Esophagus muscularis mucosa (tissue), 4 donors: ENCODE results near the gene TMEM97. TPM values are rescaled to one million over a fixed set of nuclear protein-coding genes. Genes with fewer than 3 reads are reported as not detected.

Experiments
- DNase-seq: peaks from one replicate; pipeline ENCODE4 v3.0.0-alpha.2; 2017; ENCODE audit errors: extremely low spot score
- H3K27ac ChIP-seq, 4 donors: fragments of 200-600 bp; sonication (generic); replicated peaks in 1 of 4; 1 replicate in 3 of 4; 2 replicates in 1 of 4; pipeline ENCODE4 v1.5.1; 2016 to 2019; ENCODE audit warnings: mild to moderate bottlenecking in 1 of 4
- H3K27me3 ChIP-seq, 4 donors: fragments of 200-600 bp; sonication (generic); one replicate each; pipeline versions ENCODE4 v1.5.1 to v1.6.0; 2016 to 2019
- H3K36me3 ChIP-seq, 4 donors: fragments of 200-600 bp; sonication (generic); one replicate each; pipeline ENCODE4 v1.5.1; 2016 to 2019
- H3K4me1 ChIP-seq, 4 donors: fragments of 200-600 bp; sonication (generic); one replicate each; pipeline ENCODE4 v1.5.1; 2016 to 2019
- H3K4me3 ChIP-seq, 4 donors: fragments of 200-600 bp; sonication (generic); 1 replicate in 2 of 4; 2 replicates in 2 of 4; pipeline ENCODE4 v1.5.1; 2016 to 2019; ENCODE audit warnings: mild to moderate bottlenecking in 4 of 4, moderate library complexity in 1 of 4
- H3K9me3 ChIP-seq, 4 donors: fragments of 200-600 bp; sonication (generic); 1 replicate in 3 of 4; 2 replicates in 1 of 4; pipeline ENCODE4 v1.5.1; 2016 to 2019
- EP300 ChIP-seq: sonication (generic); formaldehyde crosslinking; IDR thresholded peaks from one replicate; pipeline ENCODE4 v1.6.1; 2017; ENCODE audit warnings: antibody characterized with exemption
- POLR2A ChIP-seq: fragments of 450-650 bp; IDR thresholded peaks from one replicate; pipeline ENCODE4 v1.6.1; 2017; ENCODE audit warnings: antibody characterized with exemption, moderate library complexity, mild to moderate bottlenecking, low read depth
- POLR2AphosphoS5 ChIP-seq, 2 donors: sonication (generic); formaldehyde crosslinking; IDR thresholded peaks; one replicate each; pipeline ENCODE4 v1.6.1; 2017; ENCODE audit warnings: antibody characterized with exemption in 2 of 2
- WGBS: methylation state at CpG from one replicate; pipeline ENCODE4 v1.1.5; 2018; 5-methylcytosine and 5-hydroxymethylcytosine counted together
- intact Hi-C: fragments of 100-400 bp; cut with DNase I; formaldehyde crosslinking; loops from one replicate; pipeline ENCODE4 v1.15.1; 2023
- total RNA-seq, 4 donors: library from RNA; depleted of rRNA; stranded (reverse); fragments of >200 nt; gene quantifications; one replicate each; pipeline versions ENCODE4 v1.1.0 to v1.2.1, GENCODE V29; 2016
- TF ChIP-seq, protein P1 (sequence below), 3 experiments: fragments of 200-600 bp in 2 of 3; fragments of 450-650 bp in 1 of 3; sonication (generic) in 2 of 3; IDR thresholded peaks; one replicate each; pipeline ENCODE4 v1.5.1; 2017 to 2019; ENCODE audit warnings: antibody characterized with exemption in 3 of 3, mild to moderate bottlenecking in 2 of 3, moderate library complexity in 1 of 3

The TMEM97 gene
- total RNA-seq, 4 donors from 2014 or later = 5.8 to 10.8 (median 10.1) TPM

DNA sequence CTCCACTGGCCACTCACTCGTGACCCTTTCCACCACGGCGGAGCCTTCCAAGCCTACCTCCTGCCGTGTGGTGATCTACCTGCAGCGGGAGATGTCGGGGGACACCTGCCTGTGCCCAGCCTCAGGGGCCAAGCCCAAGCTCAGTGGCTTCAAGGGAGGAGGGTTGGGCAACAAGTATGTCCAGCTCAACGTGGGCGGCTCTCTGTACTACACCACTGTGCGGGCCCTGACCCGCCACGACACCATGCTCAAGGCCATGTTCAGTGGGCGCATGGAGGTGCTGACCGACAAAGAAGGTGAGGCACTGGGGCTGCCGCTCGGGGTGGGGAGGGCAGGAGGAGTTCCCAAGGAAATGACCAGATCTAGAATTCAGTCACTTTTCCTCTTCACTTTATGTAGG lies 20.4 kb downstream of the TMEM97 start:
- Histone ChIP-seq H3K4me1 (peaks cover 40 to 49% (median 45%) of the 10 kb centered on the region in 4 donors), H3K27ac (no peak overlapping the region), H3K9me3 (no peaks in the 10 kb centered on the region), H3K4me3 (no peak overlapping the region), H3K36me3 (peaks cover 40 to 53% (median 52%) of the 10 kb centered on the region in 4 donors), H3K27me3 (no peaks in the 10 kb centered on the region)
- DNase-seq = no peak
- WGBS = 97% methylated on average over 6 of the region's 15 CpGs
- TF ChIP-seq POLR2A = no peak
- TF ChIP-seq, protein P1, sequence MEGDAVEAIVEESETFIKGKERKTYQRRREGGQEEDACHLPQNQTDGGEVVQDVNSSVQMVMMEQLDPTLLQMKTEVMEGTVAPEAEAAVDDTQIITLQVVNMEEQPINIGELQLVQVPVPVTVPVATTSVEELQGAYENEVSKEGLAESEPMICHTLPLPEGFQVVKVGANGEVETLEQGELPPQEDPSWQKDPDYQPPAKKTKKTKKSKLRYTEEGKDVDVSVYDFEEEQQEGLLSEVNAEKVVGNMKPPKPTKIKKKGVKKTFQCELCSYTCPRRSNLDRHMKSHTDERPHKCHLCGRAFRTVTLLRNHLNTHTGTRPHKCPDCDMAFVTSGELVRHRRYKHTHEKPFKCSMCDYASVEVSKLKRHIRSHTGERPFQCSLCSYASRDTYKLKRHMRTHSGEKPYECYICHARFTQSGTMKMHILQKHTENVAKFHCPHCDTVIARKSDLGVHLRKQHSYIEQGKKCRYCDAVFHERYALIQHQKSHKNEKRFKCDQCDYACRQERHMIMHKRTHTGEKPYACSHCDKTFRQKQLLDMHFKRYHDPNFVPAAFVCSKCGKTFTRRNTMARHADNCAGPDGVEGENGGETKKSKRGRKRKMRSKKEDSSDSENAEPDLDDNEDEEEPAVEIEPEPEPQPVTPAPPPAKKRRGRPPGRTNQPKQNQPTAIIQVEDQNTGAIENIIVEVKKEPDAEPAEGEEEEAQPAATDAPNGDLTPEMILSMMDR (IDR thresholded peaks at IDR 0.05) = no peak
- TF ChIP-seq POLR2AphosphoS5 (IDR thresholded peaks at IDR 0.05) = no peak
- no peak for TF ChIP-seq EP300
- intact Hi-C loops = loop anchor here (10.0 kb wide), 1 partner anchor 295 kb away; the partner anchor contains the start of gene NLK

DNA sequence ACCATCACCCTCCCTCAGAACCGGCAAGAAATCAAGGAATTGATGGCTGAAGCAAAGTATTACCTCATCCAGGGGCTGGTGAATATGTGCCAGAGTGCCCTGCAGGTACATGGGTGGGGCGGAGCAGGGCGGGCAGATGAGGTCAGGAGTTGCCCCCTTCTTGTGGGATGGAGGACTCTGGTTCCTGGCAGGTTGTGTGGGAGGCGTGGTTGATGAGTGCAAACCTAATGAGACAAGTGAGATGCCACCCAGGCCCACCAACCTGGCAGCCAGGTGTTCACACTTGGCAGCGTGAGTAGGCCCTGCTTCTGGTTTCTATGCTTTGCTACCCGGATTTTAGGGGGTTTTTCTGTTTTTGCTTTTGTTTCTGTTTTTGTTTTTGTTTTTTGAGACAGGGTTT lies 21.4 kb downstream of the TMEM97 start:
- Histone ChIP-seq H3K4me1 (peaks cover 36 to 45% (median 42%) of the 10 kb centered on the region in 4 donors), H3K4me3 (no peak overlapping the region)
- intact Hi-C loops = no loop called here

DNA sequence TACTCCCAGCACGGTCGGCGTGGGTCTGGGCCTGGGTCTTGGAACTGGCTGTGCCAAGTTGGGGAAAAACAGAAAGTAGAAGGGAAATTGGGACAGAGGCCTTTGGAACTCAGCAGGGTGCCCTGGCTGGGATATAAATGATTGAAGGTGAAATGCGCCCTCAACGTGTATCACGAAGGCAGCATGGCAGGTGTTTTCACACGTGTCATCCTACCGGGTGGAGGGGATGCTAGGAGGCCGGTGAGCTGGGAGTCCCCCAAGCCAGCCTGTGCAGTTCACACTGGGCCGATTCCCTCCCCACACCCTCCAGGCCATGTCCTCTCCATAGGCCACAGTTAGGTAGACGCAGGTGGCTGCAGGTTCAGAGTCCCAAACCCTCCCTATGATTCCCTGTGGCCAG lies 22.5 kb downstream of the TMEM97 start:
- no peak for DNase-seq
- peaks cover 29 to 46% (median 37%) of the 10 kb centered on the region in 4 donors for H3K4me1 ChIP-seq
- TF ChIP-seq POLR2A = no peak
- no peak for TF ChIP-seq EP300
- TF ChIP-seq POLR2AphosphoS5 (IDR thresholded peaks at IDR 0.05) = no peak
- TF ChIP-seq, protein P1 (IDR thresholded peaks at IDR 0.05) = no peak
- no peak overlapping the region for H3K27ac ChIP-seq
- H3K27me3 ChIP-seq = no peaks in the 10 kb centered on the region
- intact Hi-C loops = no loop called here
- peaks cover 44 to 74% (median 73%) of the 10 kb centered on the region in 4 donors for H3K36me3 ChIP-seq
- H3K9me3 ChIP-seq = no peaks in the 10 kb centered on the region
- H3K4me3 ChIP-seq = no peak overlapping the region
- WGBS = 88% methylated on average over 10 of the region's 11 CpGs

More for the DNA sequence above, 21.4 kb downstream of the TMEM97 start:
- Histone ChIP-seq H3K27ac (no peak overlapping the region), H3K36me3 (peaks cover 43 to 63% (median 62%) of the 10 kb centered on the region in 4 donors), H3K27me3 (no peaks in the 10 kb centered on the region), H3K9me3 (no peaks in the 10 kb centered on the region)
- no peak for TF ChIP-seq EP300
- TF ChIP-seq, protein P1 (IDR thresholded peaks at IDR 0.05) = no peak
- no peak for DNase-seq
- 86% methylated on average over 6 of the region's 6 CpGs for WGBS

DNA sequence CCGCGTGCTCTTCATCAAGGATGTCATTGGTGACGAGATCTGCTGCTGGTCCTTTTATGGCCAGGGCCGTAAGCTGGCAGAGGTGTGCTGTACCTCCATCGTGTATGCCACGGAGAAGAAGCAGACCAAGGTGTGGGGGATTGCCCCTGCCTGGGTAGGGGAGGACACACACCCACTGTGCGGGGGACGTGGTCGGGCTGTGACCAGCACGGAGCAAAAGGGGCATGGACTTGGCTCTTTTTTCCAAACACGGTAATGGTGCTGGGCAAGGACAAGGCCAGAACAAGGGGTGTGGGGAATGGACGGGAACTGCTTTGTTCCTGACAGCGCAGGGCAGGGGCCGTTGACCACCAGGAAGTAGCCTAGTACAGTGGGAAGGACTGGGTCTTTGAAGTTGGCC lies 23.3 kb downstream of the TMEM97 start:
- 91% methylated on average over 14 of the region's 14 CpGs for WGBS
- H3K4me3 ChIP-seq = no peak overlapping the region
- intact Hi-C loops = no loop called here
- H3K9me3 ChIP-seq = no peaks in the 10 kb centered on the region
- peaks cover 52 to 82% (median 81%) of the 10 kb centered on the region in 4 donors for H3K36me3 ChIP-seq
- H3K4me1 ChIP-seq = peaks cover 29 to 43% (median 37%) of the 10 kb centered on the region in 4 donors
- H3K27me3 ChIP-seq = no peaks in the 10 kb centered on the region
- no peak for DNase-seq
- no peak overlapping the region for H3K27ac ChIP-seq
- no peak for TF ChIP-seq POLR2AphosphoS5 (IDR thresholded peaks at IDR 0.05)
- TF ChIP-seq, protein P1 (IDR thresholded peaks at IDR 0.05) = no peak
- no peak for TF ChIP-seq POLR2A
- TF ChIP-seq EP300 = no peak

DNA sequence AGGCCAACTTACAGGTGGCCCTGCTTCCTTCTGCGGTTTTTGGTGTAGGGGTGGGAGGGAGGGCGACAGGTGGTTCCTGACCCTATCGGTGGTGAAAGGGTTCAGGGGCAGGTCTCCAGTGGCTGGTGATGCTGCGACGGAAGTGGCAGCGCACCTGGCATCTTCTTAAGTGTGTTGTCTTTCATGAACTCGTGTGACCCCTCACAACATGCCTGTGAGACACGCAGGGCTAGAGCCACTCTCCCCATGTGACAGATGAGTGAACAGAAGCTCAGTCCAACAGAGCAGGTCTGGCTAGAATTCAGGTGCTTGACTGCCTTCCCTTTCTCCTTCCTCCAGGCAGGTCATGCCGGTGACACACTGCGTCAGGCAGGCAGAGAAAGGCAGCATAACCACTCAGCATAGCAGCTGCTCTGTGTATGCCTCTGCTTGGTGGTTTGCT lies 24.5 kb downstream of the TMEM97 start:
- H3K4me1 ChIP-seq = peaks cover 19 to 36% (median 29%) of the 10 kb centered on the region in 4 donors
- 82% methylated on average over 9 of the region's 10 CpGs for WGBS
- H3K9me3 ChIP-seq = no peaks in the 10 kb centered on the region
- no peaks in the 10 kb centered on the region for H3K27me3 ChIP-seq
- no peak overlapping the region for H3K4me3 ChIP-seq
- peaks cover 62 to 94% (median 93%) of the 10 kb centered on the region in 4 donors for H3K36me3 ChIP-seq
- TF ChIP-seq, protein P1 (IDR thresholded peaks at IDR 0.05) = no peak
- no peak for TF ChIP-seq POLR2AphosphoS5 (IDR thresholded peaks at IDR 0.05)
- TF ChIP-seq POLR2A = no peak
- TF ChIP-seq EP300 = no peak
- intact Hi-C loops = no loop called here
- DNase-seq = no peak
- no peak overlapping the region for H3K27ac ChIP-seq
